K562 (cell line): ENCODE measurements around the gene TACC3. TPM values are rescaled to one million over a fixed set of nuclear protein-coding genes. Genes with fewer than 3 reads are reported as not detected.

Experiments
- BDP1 ChIP-seq: IDR thresholded peaks from 3 replicates; pipeline ENCODE4 v1.6.1; 2011; ENCODE audit not compliant: insufficient read length, insufficient read depth
- CBX8 ChIP-seq: fragments of 200-600 bp; sonication (generic); IDR thresholded peaks from 2 replicates; pipeline ENCODE4 v1.6.1; 2012; ENCODE audit warnings: borderline replicate concordance, mixed run types, low read depth, mild to moderate bottlenecking, moderate library complexity, mixed read lengths, low read length, control low read depth, inconsistent platforms; ENCODE audit not compliant: poor library complexity, severe bottlenecking; ENCODE audit errors: extremely low read depth
- CXXC5 ChIP-seq: fragments of 250-450 bp; sonication (Bioruptor Pico); IDR thresholded peaks from 2 replicates; pipeline ENCODE4 v1.8.0; 2022; ENCODE audit warnings: inconsistent platforms, mild to moderate bottlenecking, moderate library complexity
- E2F3 ChIP-seq: fragments of 250-450 bp; sonication (Bioruptor Pico); IDR thresholded peaks from 2 replicates; pipeline ENCODE4 v1.4.0; 2020; ENCODE audit warnings: mild to moderate bottlenecking
- GTF2A2 ChIP-seq: IDR thresholded peaks from 2 replicates; pipeline ENCODE4 v1.6.1; 2016; ENCODE audit warnings: mild to moderate bottlenecking, missing genetic modification characterization, missing compliant biosample characterization
- KDM5B ChIP-seq: fragments of 200-600 bp; sonication (generic); IDR thresholded peaks from 2 replicates; pipeline ENCODE4 v1.6.1; 2012; ENCODE audit warnings: low read depth, mild to moderate bottlenecking, moderate library complexity, low read length, control low read depth, inconsistent platforms; ENCODE audit not compliant: insufficient replicate concordance
- KLF6 ChIP-seq: fragments of 250-450 bp; sonication (Bioruptor Pico); IDR thresholded peaks from 2 replicates; pipeline ENCODE4 v1.4.0; 2020; ENCODE audit warnings: mild to moderate bottlenecking, moderate library complexity, borderline replicate concordance
- L3MBTL2 ChIP-seq: fragments of 450-650 bp; IDR thresholded peaks from 2 replicates; pipeline ENCODE4 v1.6.1; 2016; ENCODE audit warnings: mild to moderate bottlenecking, moderate library complexity
- MYC ChIP-seq, 2 experiments: fragments of 250-450 bp in 1 of 2; sonication (Bioruptor Pico) in 1 of 2; IDR thresholded peaks; 2 replicates each; pipeline versions ENCODE4 v1.5.1 to v1.6.1; 2012 to 2021; ENCODE audit warnings: low read depth in 2 of 2, borderline replicate concordance in 1 of 2, improper control_type of control experiment in 1 of 2, low read length in 1 of 2, mild to moderate bottlenecking in 1 of 2, moderate library complexity in 1 of 2
- POLR2G ChIP-seq: fragments of 200-400 bp; formaldehyde crosslinking; IDR thresholded peaks from 2 replicates; pipeline ENCODE4 v1.6.1; 2017; ENCODE audit warnings: low read depth, mild to moderate bottlenecking, antibody characterized with exemption, low read length, moderate library complexity
- RB1 ChIP-seq: fragments of 450-650 bp; IDR thresholded peaks from 2 replicates; pipeline ENCODE4 v1.6.1; 2017; ENCODE audit warnings: low read depth, mild to moderate bottlenecking
- SIRT6 ChIP-seq: IDR thresholded peaks from one replicate; pipeline ENCODE4 v1.6.1; 2012; ENCODE audit warnings: low read depth, mild to moderate bottlenecking, control low read depth, inconsistent platforms, low read length, moderate library complexity
- SMAD4 ChIP-seq: fragments of 250-450 bp; sonication (Bioruptor Pico); conservative IDR thresholded peaks from 2 replicates; pipeline ENCODE4 v1.8.0; 2021; ENCODE audit warnings: inconsistent platforms, mild to moderate bottlenecking, moderate library complexity
- STAT5B ChIP-seq: fragments of 250-450 bp; sonication (Bioruptor Pico); IDR thresholded peaks from 2 replicates; pipeline ENCODE4 v1.8.0; 2021; ENCODE audit warnings: mild to moderate bottlenecking, inconsistent platforms
- ZBTB7A ChIP-seq: IDR thresholded peaks from 2 replicates; pipeline ENCODE4 v1.6.1; 2011; ENCODE audit warnings: low read depth, mild to moderate bottlenecking, low read length, moderate library complexity, borderline replicate concordance; ENCODE audit not compliant: control insufficient read depth
- ZNF212 ChIP-seq: fragments of 450-650 bp; formaldehyde crosslinking; IDR thresholded peaks from 2 replicates; pipeline ENCODE4 v1.4.0; 2020; ENCODE audit warnings: mild to moderate bottlenecking
- polyA plus RNA-seq, 8 experiments: library from polyadenylated mRNA; depleted of rRNA in 4 of 8; stranded (reverse) in 5 of 8; unstranded in 3 of 8; fragments of >200 nt; fragmentation: Nextera tagmentation in 2 of 8; fragmentation: Illumina TruSeq in 1 of 8; extraction: Ambion mirVana in 2 of 8; extraction: Trizol in 1 of 8; gene quantifications; 2 replicates each; pipeline versions ENCODE4 v1.2.1 to v1.2.3, GENCODE V29; 2011 to 2014; ENCODE audit warnings: inconsistent platforms in 1 of 8, missing spikeins in 1 of 8
- total RNA-seq, 7 experiments: library from RNA; depleted of rRNA in 6 of 7; stranded (reverse); fragments of >200 nt in 6 of 7; fragmentation: Illumina TruSeq in 2 of 7; extraction: Trizol in 2 of 7; gene quantifications; 2 replicates each; pipeline versions ENCODE4 v1.2.1 to v1.2.3, GENCODE V29; 2011 to 2021; ENCODE audit warnings: low replicate concordance in 1 of 7
- TF ChIP-seq, protein P1 (sequence below): sonication (generic); formaldehyde crosslinking; IDR thresholded peaks from 2 replicates; pipeline ENCODE4 v1.8.0; 2022; ENCODE audit warnings: mild to moderate bottlenecking, missing genetic modification reagents
- TF ChIP-seq, protein P2 (sequence below), 2 experiments: IDR thresholded peaks; 2 replicates each; pipeline ENCODE4 v1.6.1; 2011; ENCODE audit warnings: borderline replicate concordance in 1 of 2, control low read depth in 1 of 2, low read depth in 1 of 2, low read length in 1 of 2, mild to moderate bottlenecking in 1 of 2, mixed read lengths in 1 of 2, moderate library complexity in 1 of 2; ENCODE audit not compliant: insufficient read depth in 1 of 2, insufficient read length in 1 of 2, poor library complexity in 1 of 2, severe bottlenecking in 1 of 2; ENCODE audit errors: extremely low read depth in 1 of 2
- TF ChIP-seq, protein P3 (sequence below): fragments of 200-800 bp; sonication (Bioruptor generic); IDR thresholded peaks from 2 replicates; pipeline ENCODE4 v1.6.1; 2017; ENCODE audit warnings: missing genetic modification characterization, missing compliant biosample characterization
- TF ChIP-seq, protein P4 (sequence below), 2 experiments: IDR thresholded peaks; 2 replicates each; pipeline ENCODE4 v1.6.1; 2012; ENCODE audit warnings: improper control_type of control experiment in 2 of 2, low read depth in 2 of 2, low read length in 2 of 2, borderline replicate concordance in 1 of 2

TACC3 gene
- total and polyA plus RNA-seq, 9 of the 15 experiments (the other 6 are each of a cell fraction or from before 2014, with no cell fraction given): 1.9 to 122 (median 55.6) TPM

DNA sequence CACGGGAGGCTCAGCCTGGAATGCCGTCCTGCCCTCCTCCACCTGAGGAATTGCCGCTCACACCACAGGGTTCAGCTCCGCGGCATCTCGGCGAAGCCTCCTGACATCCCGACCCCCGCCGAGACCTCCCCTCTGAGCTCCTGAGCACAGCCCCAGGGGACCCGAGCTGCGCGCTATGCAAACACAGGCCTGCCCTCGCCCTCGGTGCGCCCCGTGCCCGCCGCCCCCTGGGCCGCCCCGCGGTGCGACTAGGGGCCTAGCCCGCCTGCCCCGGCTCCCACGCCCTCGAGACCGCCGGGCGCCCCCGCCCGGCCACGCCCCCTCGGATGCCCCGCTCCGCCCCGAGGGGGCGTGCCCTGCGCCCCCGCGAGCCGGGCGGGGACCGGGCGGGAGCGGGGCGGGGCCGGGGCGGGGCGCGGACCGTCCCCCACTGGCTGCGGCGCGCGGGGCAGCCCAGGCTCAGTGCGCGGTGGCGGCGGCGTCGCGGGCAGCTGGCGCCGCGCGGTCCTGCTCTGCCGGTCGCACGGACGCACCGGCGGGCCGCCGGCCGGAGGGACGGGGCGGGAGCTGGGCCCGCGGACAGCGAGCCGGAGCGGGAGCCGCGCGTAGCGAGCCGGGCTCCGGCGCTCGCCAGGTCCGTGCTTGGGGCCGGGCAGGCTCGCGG, 71.6 kb downstream of the TACC3 start, which contains the start of gene FGFR3 (continued):
- 0 out of 2 replicates have a peak, but pooled peaks have one; percentile 32 for TF ChIP-seq MYC (IDR thresholded peaks at IDR 0.05; ENCODE audit: low read depth, low read length)
- no peak for TF ChIP-seq MYC (CRISPR knock-in tag; IDR thresholded peaks at IDR 0.05; ENCODE audit: borderline replicate concordance, low read depth)
- no peak for TF ChIP-seq KLF6
- TF ChIP-seq STAT5B (CRISPR knock-in tag): no peak
- TF ChIP-seq L3MBTL2: peak; percentile 66
- TF ChIP-seq, protein P1, sequence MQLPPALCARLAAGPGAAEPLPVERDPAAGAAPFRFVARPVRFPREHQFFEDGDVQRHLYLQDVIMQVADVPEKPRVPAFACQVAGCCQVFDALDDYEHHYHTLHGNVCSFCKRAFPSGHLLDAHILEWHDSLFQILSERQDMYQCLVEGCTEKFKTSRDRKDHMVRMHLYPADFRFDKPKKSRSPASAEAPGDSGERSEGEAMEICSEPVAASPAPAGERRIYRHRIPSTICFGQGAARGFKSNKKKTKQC (CRISPR knock-in tag): no peak
- TF ChIP-seq ZBTB7A: peak; percentile 93
- TF ChIP-seq SMAD4: peak; percentile 82
- peak; percentile 69 for TF ChIP-seq CXXC5
- no peak for TF ChIP-seq CBX8
- no peak for TF ChIP-seq GTF2A2 (tag)
- peak; percentile 93 for TF ChIP-seq KDM5B
- peak; percentile 93 for TF ChIP-seq POLR2G
- TF ChIP-seq BDP1: no peak
- TF ChIP-seq, protein P2, sequence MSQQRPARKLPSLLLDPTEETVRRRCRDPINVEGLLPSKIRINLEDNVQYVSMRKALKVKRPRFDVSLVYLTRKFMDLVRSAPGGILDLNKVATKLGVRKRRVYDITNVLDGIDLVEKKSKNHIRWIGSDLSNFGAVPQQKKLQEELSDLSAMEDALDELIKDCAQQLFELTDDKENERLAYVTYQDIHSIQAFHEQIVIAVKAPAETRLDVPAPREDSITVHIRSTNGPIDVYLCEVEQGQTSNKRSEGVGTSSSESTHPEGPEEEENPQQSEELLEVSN (IDR thresholded peaks at IDR 0.05; ENCODE audit: borderline replicate concordance in 1 of 2, extremely low read depth in 1 of 2, insufficient read depth in 1 of 2, insufficient read length in 1 of 2, low read depth in 1 of 2, low read length in 1 of 2, poor library complexity in 1 of 2, severe bottlenecking in 1 of 2): peak; percentile 21 to 70
- peak; percentile 88 for TF ChIP-seq RB1
- no peak for TF ChIP-seq SIRT6
- TF ChIP-seq E2F3 (CRISPR knock-in tag): no peak
- TF ChIP-seq, protein P3, sequence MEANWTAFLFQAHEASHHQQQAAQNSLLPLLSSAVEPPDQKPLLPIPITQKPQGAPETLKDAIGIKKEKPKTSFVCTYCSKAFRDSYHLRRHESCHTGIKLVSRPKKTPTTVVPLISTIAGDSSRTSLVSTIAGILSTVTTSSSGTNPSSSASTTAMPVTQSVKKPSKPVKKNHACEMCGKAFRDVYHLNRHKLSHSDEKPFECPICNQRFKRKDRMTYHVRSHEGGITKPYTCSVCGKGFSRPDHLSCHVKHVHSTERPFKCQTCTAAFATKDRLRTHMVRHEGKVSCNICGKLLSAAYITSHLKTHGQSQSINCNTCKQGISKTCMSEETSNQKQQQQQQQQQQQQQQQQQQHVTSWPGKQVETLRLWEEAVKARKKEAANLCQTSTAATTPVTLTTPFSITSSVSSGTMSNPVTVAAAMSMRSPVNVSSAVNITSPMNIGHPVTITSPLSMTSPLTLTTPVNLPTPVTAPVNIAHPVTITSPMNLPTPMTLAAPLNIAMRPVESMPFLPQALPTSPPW (CRISPR knock-in tag): peak; percentile 82
- TF ChIP-seq, protein P4, sequence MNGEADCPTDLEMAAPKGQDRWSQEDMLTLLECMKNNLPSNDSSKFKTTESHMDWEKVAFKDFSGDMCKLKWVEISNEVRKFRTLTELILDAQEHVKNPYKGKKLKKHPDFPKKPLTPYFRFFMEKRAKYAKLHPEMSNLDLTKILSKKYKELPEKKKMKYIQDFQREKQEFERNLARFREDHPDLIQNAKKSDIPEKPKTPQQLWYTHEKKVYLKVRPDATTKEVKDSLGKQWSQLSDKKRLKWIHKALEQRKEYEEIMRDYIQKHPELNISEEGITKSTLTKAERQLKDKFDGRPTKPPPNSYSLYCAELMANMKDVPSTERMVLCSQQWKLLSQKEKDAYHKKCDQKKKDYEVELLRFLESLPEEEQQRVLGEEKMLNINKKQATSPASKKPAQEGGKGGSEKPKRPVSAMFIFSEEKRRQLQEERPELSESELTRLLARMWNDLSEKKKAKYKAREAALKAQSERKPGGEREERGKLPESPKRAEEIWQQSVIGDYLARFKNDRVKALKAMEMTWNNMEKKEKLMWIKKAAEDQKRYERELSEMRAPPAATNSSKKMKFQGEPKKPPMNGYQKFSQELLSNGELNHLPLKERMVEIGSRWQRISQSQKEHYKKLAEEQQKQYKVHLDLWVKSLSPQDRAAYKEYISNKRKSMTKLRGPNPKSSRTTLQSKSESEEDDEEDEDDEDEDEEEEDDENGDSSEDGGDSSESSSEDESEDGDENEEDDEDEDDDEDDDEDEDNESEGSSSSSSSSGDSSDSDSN (IDR thresholded peaks at IDR 0.05; ENCODE audit: borderline replicate concordance in 1 of 2, low read depth in 2 of 2, low read length in 2 of 2): peak in 1 of 2 experiments; percentile 79; a peak in 1 of 4 replicates
- TF ChIP-seq ZNF212 (CRISPR knock-in tag): no peak
